ENCODE results near the gene ERG.

The ERG gene

GRCh38 chr21:38472412-38473108 lies 25.7 kb downstream of the ERG start:
- peak; percentile 30 for DNase-seq

- DNase-seq = no peak
These were observed 26.5 kb downstream of the ERG start for GRCh38 chr21:38471766-38472165.

- peak; percentile 45 for DNase-seq
These were observed 27.5 kb downstream of the ERG start for GRCh38 chr21:38470755-38471154.

GRCh38 chr21:38469642-38470041 lies 28.6 kb downstream of the ERG start:
- no peak for DNase-seq

GRCh38 chr21:38468989-38469388 lies 29.3 kb downstream of the ERG start:
- no peak for DNase-seq

- DNase-seq = peak; percentile 41
These were observed 30.4 kb downstream of the ERG start for GRCh38 chr21:38467911-38468310.

GRCh38 chr21:38467374-38467773 lies 30.9 kb downstream of the ERG start:
- DNase-seq = peak; percentile 68

- no peak for DNase-seq
These were observed 38.0 kb downstream of the ERG start for GRCh38 chr21:38460171-38460742.

- no peak for DNase-seq
These were observed 38.8 kb downstream of the ERG start for GRCh38 chr21:38459490-38459889.

- DNase-seq = no peak
These were observed 42.9 kb downstream of the ERG start for GRCh38 chr21:38455403-38455802.

- no peak for DNase-seq
These were observed 43.6 kb downstream of the ERG start for GRCh38 chr21:38454702-38455101.

- no peak for DNase-seq
These were observed 44.1 kb downstream of the ERG start for GRCh38 chr21:38454161-38454560.

- DNase-seq = peak; percentile 36
These were observed 49.4 kb downstream of the ERG start for GRCh38 chr21:38448671-38449385.

- no peak for DNase-seq
These were observed 50.7 kb downstream of the ERG start for GRCh38 chr21:38447611-38448010.

- no peak for DNase-seq
These were observed 53.6 kb downstream of the ERG start for GRCh38 chr21:38444691-38445090.

- DNase-seq = no peak
These were observed 55.2 kb downstream of the ERG start for GRCh38 chr21:38443110-38443509.

GRCh38 chr21:38441153-38441552 lies 57.1 kb downstream of the ERG start:
- no peak for DNase-seq

GRCh38 chr21:38440746-38441145 lies 57.5 kb downstream of the ERG start:
- DNase-seq = peak; percentile 80

- DNase-seq = peak; percentile 37
These were observed 58.3 kb downstream of the ERG start for GRCh38 chr21:38439957-38440356.

GRCh38 chr21:38439426-38439825 lies 58.9 kb downstream of the ERG start:
- DNase-seq = no peak

- peak; percentile 79 for DNase-seq
These were observed 59.8 kb downstream of the ERG start for GRCh38 chr21:38438462-38438893.

- DNase-seq = no peak
These were observed 61.9 kb downstream of the ERG start for GRCh38 chr21:38436341-38436740.

- DNase-seq = no peak
These were observed 63.3 kb downstream of the ERG start for GRCh38 chr21:38434913-38435533.

GRCh38 chr21:38433471-38433870 lies 64.8 kb downstream of the ERG start:
- no peak for DNase-seq

All from hematopoietic multipotent progenitor cell treated with erythropoietin and hydrocortisone succinate and interleukin-3 and kit ligand, for 6 days (in vitro differentiated cells).